IMR-90 (cell line): Measurements from ENCODE around the gene PTPRG. TPM values are rescaled to one million over a fixed set of nuclear protein-coding genes. Genes with fewer than 3 reads are reported as not detected.

Source experiments
- ATAC-seq: fragments of 200-7000 bp; cut with Tn5 transposase; 2 replicates; pipeline ENCODE4 v1.9.1; 2020; ENCODE audit warnings: low read depth, mild to moderate bottlenecking, moderate library complexity
- BruUV-seq: library from RNA; stranded (reverse); fragments of 400-500 nt; replicated peaks from 2 replicates; lab custom pipeline; 2021; lab: Mats Ljungman, UMichigan
- CTCF ChIA-PET: fragments of 300-600 bp; formaldehyde crosslinking; extraction: SDS; loops from one replicate; lab custom pipeline; 2021; ENCODE audit warnings: antibody characterized with exemption; lab: Yijun Ruan, JAX
- POLR2A ChIA-PET: fragments of 300-600 bp; sonication (Branson Sonifier 250); formaldehyde crosslinking; loops from one replicate; lab custom pipeline; 2022; ENCODE audit warnings: antibody characterized with exemption; ENCODE audit not compliant: unreplicated experiment; lab: Charles Lee
- DNase-seq: peaks from one replicate; pipeline ENCODE4 v3.0.0; 2013
- H2AFZ ChIP-seq: replicated peaks from 2 replicates; pipeline ENCODE3; 2013; ENCODE audit warnings: low read length, mild to moderate bottlenecking; ENCODE audit not compliant: poor library complexity
- H2AK5ac ChIP-seq: 2 replicates; pipeline ENCODE4 v1.6.1; 2013; ENCODE audit warnings: low read depth, low read length, inconsistent platforms
- H2AK9ac ChIP-seq: replicated peaks from 2 replicates; pipeline ENCODE3; 2013; ENCODE audit warnings: mild to moderate bottlenecking, low read depth, low read length, moderate library complexity; ENCODE audit not compliant: poor library complexity
- H2BK120ac ChIP-seq: 2 replicates; pipeline ENCODE4 v1.6.1; 2013; ENCODE audit warnings: low read depth, low read length, inconsistent platforms
- H2BK15ac ChIP-seq: 3 replicates; pipeline ENCODE4 v1.6.1; 2013; ENCODE audit warnings: low read depth, low read length, inconsistent platforms
- H2BK20ac ChIP-seq: 2 replicates; pipeline ENCODE4 v1.6.1; 2013; ENCODE audit warnings: low read depth, mild to moderate bottlenecking, inconsistent platforms, low read length, moderate library complexity
- H2BK5ac ChIP-seq: 2 replicates; pipeline ENCODE4 v1.6.1; 2013; ENCODE audit warnings: mild to moderate bottlenecking, low read depth, low read length, inconsistent platforms; ENCODE audit not compliant: poor library complexity, severe bottlenecking
- H3K14ac ChIP-seq: replicated peaks from 2 replicates; pipeline ENCODE4 v1.6.1; 2013; ENCODE audit warnings: low read depth, low read length, inconsistent platforms
- H3K18ac ChIP-seq: 2 replicates; pipeline ENCODE4 v1.6.1; 2013; ENCODE audit warnings: low read depth, low read length, control low read depth
- H3K23ac ChIP-seq: 2 replicates; pipeline ENCODE4 v1.6.1; 2013; ENCODE audit warnings: low read depth, low read length, inconsistent platforms
- H3K27ac ChIP-seq: 2 replicates; pipeline ENCODE4 v1.5.1; 2013; ENCODE audit warnings: mild to moderate bottlenecking, control low read depth, low read length; ENCODE audit not compliant: insufficient read depth
- H3K27me3 ChIP-seq: 2 replicates; pipeline ENCODE4 v1.6.1; 2013; ENCODE audit warnings: low read length; ENCODE audit not compliant: control insufficient read depth, insufficient read depth
- H3K36me3 ChIP-seq: 2 replicates; pipeline ENCODE4 v1.6.1; 2013; ENCODE audit warnings: low read length, mixed read lengths; ENCODE audit not compliant: control insufficient read depth, insufficient read depth
- H3K4ac ChIP-seq: 2 replicates; pipeline ENCODE4 v1.6.1; 2013; ENCODE audit warnings: low read depth, low read length, inconsistent platforms
- H3K4me1 ChIP-seq: 2 replicates; pipeline ENCODE4 v1.6.1; 2013; ENCODE audit warnings: low read length, mixed read lengths; ENCODE audit not compliant: control insufficient read depth, insufficient read depth
- H3K4me2 ChIP-seq: 2 replicates; pipeline ENCODE4 v1.6.1; 2013; ENCODE audit warnings: low read depth, mild to moderate bottlenecking, control low read depth, low read length, moderate library complexity
- H3K4me3 ChIP-seq: 2 replicates; pipeline ENCODE4 v1.5.1; 2013; ENCODE audit warnings: low read depth, mild to moderate bottlenecking, control low read depth, low read length, moderate library complexity; ENCODE audit not compliant: insufficient read depth
- H3K56ac ChIP-seq: 2 replicates; pipeline ENCODE4 v1.6.1; 2013; ENCODE audit warnings: low read length, inconsistent platforms; ENCODE audit not compliant: insufficient read depth; ENCODE audit errors: extremely low read depth
- H3K79me1 ChIP-seq, 2 experiments: 2 replicates each; pipeline ENCODE4 v1.6.1; 2013; ENCODE audit warnings: low read length in 2 of 2, inconsistent platforms in 1 of 2, low read depth in 1 of 2
- H3K9ac ChIP-seq: 2 replicates; pipeline ENCODE4 v1.6.1; 2013; ENCODE audit warnings: low read depth, low read length, control low read depth
- H3K9me1 ChIP-seq: 2 replicates; pipeline ENCODE4 v1.6.1; 2013; ENCODE audit warnings: low read length, inconsistent platforms; ENCODE audit not compliant: insufficient read depth
- H3K9me3 ChIP-seq: 2 replicates; pipeline ENCODE4 v1.6.1; 2013; ENCODE audit warnings: low read length; ENCODE audit not compliant: control insufficient read depth, insufficient read depth
- H4K20me1 ChIP-seq: 2 replicates; pipeline ENCODE4 v1.6.1; 2013; ENCODE audit warnings: low read length, inconsistent platforms; ENCODE audit not compliant: insufficient read depth
- H4K5ac ChIP-seq: 2 replicates; pipeline ENCODE4 v1.6.1; 2013; ENCODE audit warnings: mild to moderate bottlenecking, low read depth, low read length, control low read depth
- H4K8ac ChIP-seq, 2 experiments: 2 replicates each; pipeline ENCODE4 v1.6.1; 2013; ENCODE audit warnings: low read depth in 2 of 2, low read length in 2 of 2, control low read depth in 1 of 2, inconsistent platforms in 1 of 2
- H4K91ac ChIP-seq: 2 replicates; pipeline ENCODE4 v1.6.1; 2013; ENCODE audit warnings: low read depth, low read length, inconsistent platforms; ENCODE audit not compliant: insufficient read depth
- CEBPB ChIP-seq: IDR thresholded peaks from 2 replicates; pipeline ENCODE4 v1.6.1; 2012; ENCODE audit warnings: low read depth, low read length, improper control_type of control experiment
- CHD1 ChIP-seq: IDR thresholded peaks from 2 replicates; pipeline ENCODE4 v1.6.1; 2012; ENCODE audit warnings: low read depth, low read length, improper control_type of control experiment
- FOS ChIP-seq: fragments of 150-350 bp; IDR thresholded peaks from 2 replicates; pipeline ENCODE4 v1.6.1; 2016; ENCODE audit warnings: low read depth, low read length
- MAZ ChIP-seq: IDR thresholded peaks from 2 replicates; pipeline ENCODE4 v1.6.1; 2012; ENCODE audit warnings: low read depth, mild to moderate bottlenecking, low read length, improper control_type of control experiment, moderate library complexity, borderline replicate concordance
- MXI1 ChIP-seq: IDR thresholded peaks from 2 replicates; pipeline ENCODE4 v1.6.1; 2012; ENCODE audit warnings: low read depth, mild to moderate bottlenecking, low read length, moderate library complexity, borderline replicate concordance
- POLR2A ChIP-seq: IDR thresholded peaks from 2 replicates; pipeline ENCODE4 v1.6.1; 2012; ENCODE audit warnings: mild to moderate bottlenecking, low read depth, low read length
- RFX5 ChIP-seq: IDR thresholded peaks from 2 replicates; pipeline ENCODE4 v1.8.0; 2012; ENCODE audit warnings: low read depth, mild to moderate bottlenecking, low read length, moderate library complexity
- SMC3 ChIP-seq: fragments of 150-350 bp; IDR thresholded peaks from 2 replicates; pipeline ENCODE4 v1.6.1; 2016; ENCODE audit warnings: low read depth, mild to moderate bottlenecking, antibody characterized with exemption, low read length, moderate library complexity
- WGBS, 2 experiments: methylation state at CpG; one replicate each; pipeline versions ENCODE4 v1.1.5 to v1.1.7; 2013; ENCODE audit warnings: missing lambda C conversion rate in 2 of 2; ENCODE audit not compliant: insufficient read length in 1 of 2; ENCODE audit errors: extremely low coverage in 2 of 2; 5-methylcytosine and 5-hydroxymethylcytosine counted together
- dilution Hi-C: fragments of 300-500 bp; cut with HindIII; formaldehyde crosslinking; loops from one replicate; pipeline ENCODE4 v1.14.3; 2018; ENCODE audit warnings: low sequenced_read_pairs; ENCODE audit not compliant: unreplicated experiment
- in situ Hi-C: fragments of 300-500 bp; cut with MboI; formaldehyde crosslinking; loops from 3 replicates; pipeline ENCODE4 v1.14.3; 2019; ENCODE audit warnings: low sequenced_read_pairs, inconsistent platforms, mixed read lengths
- intact Hi-C: fragments of 100-400 bp; cut with micrococcal nuclease; formaldehyde crosslinking; loops from 2 replicates; pipeline ENCODE4 v1.10.0; 2022
- polyA plus RNA-seq, 3 experiments: library from polyadenylated mRNA; depleted of rRNA; stranded (reverse); fragments of >200 nt; gene quantifications; 2 replicates each; pipeline ENCODE4 v1.2.3, GENCODE V29; 2012; ENCODE audit warnings: low replicate concordance in 1 of 3
- total RNA-seq: library from RNA; depleted of rRNA; stranded (reverse); fragments of >200 nt; gene quantifications from 2 replicates; pipeline ENCODE4 v1.2.3, GENCODE V29; 2012
- TF ChIP-seq, protein P1 (sequence below): conservative IDR thresholded peaks from 2 replicates; pipeline ENCODE4 v1.5.1; 2012; ENCODE audit warnings: mild to moderate bottlenecking, low read depth, low read length, improper control_type of control experiment

The PTPRG gene
- total and polyA plus RNA-seq, 2 of the 4 experiments (the other 2 are of a cell fraction): 7.7 to 31.0 TPM

DNA sequence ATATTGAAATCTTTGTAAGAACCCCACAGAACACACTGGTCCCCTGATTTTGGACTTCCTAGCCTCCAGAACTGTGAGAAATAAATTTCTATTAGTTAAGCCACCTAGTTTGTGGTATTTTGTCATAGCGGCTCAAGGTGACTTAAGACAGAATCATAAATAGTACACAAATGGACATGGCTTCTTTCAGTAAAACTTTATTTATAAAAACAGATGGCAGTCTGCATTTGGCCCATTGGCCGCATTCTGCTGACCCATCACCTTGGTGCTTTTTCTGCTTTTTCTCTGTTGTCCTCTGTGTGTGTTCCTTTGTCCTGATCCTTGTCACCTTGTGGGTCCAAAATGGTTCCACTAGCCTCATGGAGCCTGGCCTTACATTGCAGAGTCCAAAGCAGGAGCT lies 363.6 kb downstream of the PTPRG start:
- POLR2A ChIA-PET: no interaction called here

More for the DNA sequence above, 363.6 kb downstream of the PTPRG start:
- H3K36me3 ChIP-seq: no peaks in the 10 kb centered on the region
- no peak overlapping the region for H3K4me2 ChIP-seq
- H2BK5ac ChIP-seq: no peak overlapping the region
- intact Hi-C loops (no loop called here), in situ Hi-C loops (no loop called here), dilution Hi-C loops (no loop called here)
- TF ChIP-seq CHD1: no peak
- TF ChIP-seq MAZ: no peak
- no peak for TF ChIP-seq CEBPB
- no peak for TF ChIP-seq SMC3
- TF ChIP-seq, protein P1, sequence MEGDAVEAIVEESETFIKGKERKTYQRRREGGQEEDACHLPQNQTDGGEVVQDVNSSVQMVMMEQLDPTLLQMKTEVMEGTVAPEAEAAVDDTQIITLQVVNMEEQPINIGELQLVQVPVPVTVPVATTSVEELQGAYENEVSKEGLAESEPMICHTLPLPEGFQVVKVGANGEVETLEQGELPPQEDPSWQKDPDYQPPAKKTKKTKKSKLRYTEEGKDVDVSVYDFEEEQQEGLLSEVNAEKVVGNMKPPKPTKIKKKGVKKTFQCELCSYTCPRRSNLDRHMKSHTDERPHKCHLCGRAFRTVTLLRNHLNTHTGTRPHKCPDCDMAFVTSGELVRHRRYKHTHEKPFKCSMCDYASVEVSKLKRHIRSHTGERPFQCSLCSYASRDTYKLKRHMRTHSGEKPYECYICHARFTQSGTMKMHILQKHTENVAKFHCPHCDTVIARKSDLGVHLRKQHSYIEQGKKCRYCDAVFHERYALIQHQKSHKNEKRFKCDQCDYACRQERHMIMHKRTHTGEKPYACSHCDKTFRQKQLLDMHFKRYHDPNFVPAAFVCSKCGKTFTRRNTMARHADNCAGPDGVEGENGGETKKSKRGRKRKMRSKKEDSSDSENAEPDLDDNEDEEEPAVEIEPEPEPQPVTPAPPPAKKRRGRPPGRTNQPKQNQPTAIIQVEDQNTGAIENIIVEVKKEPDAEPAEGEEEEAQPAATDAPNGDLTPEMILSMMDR: no peak
- TF ChIP-seq POLR2A: no peak
- no peak for TF ChIP-seq RFX5
- no peak for TF ChIP-seq MXI1
- no peak for TF ChIP-seq FOS
- peaks cover 11% of the 10 kb centered on the region; the same call in 1 of the 2 replicates for H4K20me1 ChIP-seq
- H3K14ac ChIP-seq: no peak overlapping the region
- no peak overlapping the region for H3K27ac ChIP-seq
- no peak overlapping the region; the same call in 1 of the 2 replicates for H2AK5ac ChIP-seq
- no peaks in the 10 kb centered on the region for H3K9me3 ChIP-seq
- no peak overlapping the region for H3K23ac ChIP-seq
- BruUV-seq: no TSS peak
- peaks cover 21 to 58% of the 10 kb centered on the region in 2 experiments for H3K79me1 ChIP-seq
- peaks cover 8% of the 10 kb centered on the region for H3K4me1 ChIP-seq
- DNase-seq (no peak), ATAC-seq (no peak)
- H2AK9ac ChIP-seq: no peak overlapping the region
- no peak overlapping the region for H4K91ac ChIP-seq
- peaks cover 13% of the 10 kb centered on the region for H3K9me1 ChIP-seq
- H2BK120ac ChIP-seq: no peak overlapping the region
- no peak overlapping the region for H3K4ac ChIP-seq
- H3K18ac ChIP-seq: no peak overlapping the region
- H3K4me3 ChIP-seq: no peak overlapping the region
- H3K27me3 ChIP-seq: no peaks in the 10 kb centered on the region
- CTCF ChIA-PET: no interaction called here
- WGBS, 2 experiments: no CpG with 5 or more reads among the region's 2 CpGs
- H3K9ac ChIP-seq: no peak overlapping the region
- no peak overlapping the region for H3K56ac ChIP-seq
- no peak overlapping the region for H2BK20ac ChIP-seq
- H2AFZ ChIP-seq: no peak overlapping the region
- H4K8ac ChIP-seq: no peak overlapping the region
- no peak overlapping the region for H4K5ac ChIP-seq
- no peak overlapping the region for H2BK15ac ChIP-seq
